NCI-H1105 treated with DMSO at 0.1 percent for 48 hours (cell line): ENCODE measurements around the gene C1orf87.
"Not testable (repeated sequence)": the region's sequence is repeated elsewhere in the genome, so short reads cannot be mapped to it uniquely, and the experiment has no call there.

Experiments
- DNase-seq: peaks from one replicate; lab custom pipeline; 2025; lab: John Stamatoyannopoulos, UW

The C1orf87 gene

GRCh38 chr1:59992040-59992820, 81.3 kb downstream of the C1orf87 start:
- no peak for DNase-seq

DNA sequence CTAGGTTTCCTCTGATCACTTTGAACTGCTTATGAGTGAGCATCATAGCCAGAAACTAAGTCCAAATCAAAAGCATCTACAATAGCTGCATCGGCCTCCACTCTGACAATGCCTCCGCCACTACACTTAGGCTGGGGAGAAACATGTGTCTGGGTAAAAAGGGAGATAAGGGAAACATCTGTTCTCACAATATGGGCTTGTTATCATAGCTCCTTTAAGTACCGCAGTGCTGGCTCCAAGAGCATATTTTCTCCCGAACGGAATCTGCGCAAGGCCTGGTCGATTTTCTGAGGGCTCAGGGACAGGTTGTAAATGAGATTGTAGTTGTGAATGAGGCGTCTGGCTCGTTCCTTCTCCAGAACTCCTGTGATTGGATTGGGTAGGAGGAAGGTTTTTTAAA, 83.1 kb downstream of the C1orf87 start:
- DNase-seq: no peak

GRCh38 chr1:59986516-59987310, 86.9 kb downstream of the C1orf87 start:
- no peak for DNase-seq

DNA sequence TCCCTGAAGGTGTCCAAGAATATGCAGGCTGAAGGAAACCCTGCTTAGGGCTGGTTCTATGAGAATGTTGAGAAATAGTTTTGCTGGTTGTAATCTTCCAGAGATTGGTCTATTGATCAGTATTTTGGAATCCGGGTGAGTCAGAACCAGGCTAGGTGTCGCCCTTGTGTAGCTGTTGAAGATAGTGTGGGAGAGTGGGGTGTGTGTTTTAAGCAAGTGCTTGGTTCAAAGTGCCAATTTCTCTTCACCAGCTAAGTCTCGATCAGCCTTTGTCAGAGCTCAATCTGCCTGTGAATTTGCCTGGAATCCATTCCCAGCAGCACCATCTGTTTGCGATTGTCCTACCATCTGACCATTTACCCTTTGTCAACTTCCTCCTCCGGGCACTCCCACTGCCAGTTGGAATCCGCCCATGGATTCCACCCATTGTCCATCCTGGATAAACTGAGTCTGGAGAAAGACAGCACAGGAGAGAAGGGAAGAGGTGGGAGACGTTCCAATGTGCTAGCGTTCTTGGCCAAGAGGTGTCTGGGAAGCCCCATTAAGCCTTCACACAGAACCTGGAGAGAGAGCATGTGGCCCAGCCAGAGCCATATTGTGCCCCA, 87.6 kb downstream of the C1orf87 start:
- DNase-seq: no peak

- no peak for DNase-seq
Measured at GRCh38 chr1:59979666-59980065, 93.9 kb downstream of the C1orf87 start.

DNA sequence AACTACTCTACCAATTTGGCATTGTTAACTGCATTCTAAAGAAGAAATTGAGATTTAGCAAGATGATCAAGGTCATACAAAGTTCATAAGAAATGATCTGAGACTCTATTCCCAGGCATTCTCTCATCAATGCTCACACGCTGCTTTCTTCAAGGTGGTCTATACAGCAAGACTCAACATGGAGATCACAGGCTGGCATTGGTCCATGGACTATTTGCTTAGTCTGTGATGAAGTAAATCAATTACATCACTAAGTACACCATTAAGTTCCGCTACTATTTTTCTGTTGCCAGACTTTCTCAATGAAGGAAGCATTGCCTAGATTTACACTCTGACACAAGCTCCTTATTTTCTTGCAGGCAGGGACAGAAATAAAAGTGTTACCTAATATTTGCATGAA, 95.1 kb downstream of the C1orf87 start:
- peak; percentile 10 for DNase-seq

DNA sequence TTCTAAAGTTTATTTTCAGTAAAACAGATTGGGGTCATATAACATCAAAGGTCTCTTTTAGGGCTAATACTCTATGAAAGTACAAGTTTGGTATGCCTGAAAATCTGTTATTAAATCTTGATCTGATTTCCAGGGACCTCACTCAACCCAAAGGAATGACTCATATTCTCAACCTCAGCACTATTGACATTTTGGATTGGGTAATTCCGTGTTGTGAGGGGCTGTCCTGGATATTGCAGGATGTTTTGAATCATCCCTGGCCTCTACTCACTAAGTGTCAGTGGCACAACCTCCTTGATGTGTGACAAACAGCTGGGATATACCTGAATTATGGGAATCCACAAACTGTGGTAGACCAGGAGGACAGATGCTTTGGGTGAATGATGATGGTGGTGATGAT, 95.5 kb downstream of the C1orf87 start:
- no peak for DNase-seq

DNA sequence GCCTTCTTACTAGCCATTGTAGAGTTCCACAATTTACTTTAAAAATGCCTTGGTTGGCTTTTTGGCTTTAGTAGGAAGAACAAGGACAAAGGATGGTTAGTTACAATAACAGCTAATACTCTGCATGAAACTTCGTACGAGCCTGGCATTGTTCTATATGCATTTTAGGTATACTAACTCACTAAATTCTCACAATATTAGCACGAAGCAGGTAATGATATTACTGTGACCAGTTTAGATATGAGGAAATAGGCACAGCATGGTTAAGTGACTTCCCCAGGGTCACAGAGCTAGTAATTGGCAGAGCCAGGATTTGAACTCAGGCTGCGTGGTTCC, 96.5 kb downstream of the C1orf87 start:
- no peak for DNase-seq

GRCh38 chr1:59976194-59977074, 97.1 kb downstream of the C1orf87 start:
- peak; percentile 61 for DNase-seq

- no peak for DNase-seq
Measured at GRCh38 chr1:59973719-59974118, 99.9 kb downstream of the C1orf87 start.

- DNase-seq: peak; percentile 97
Measured at GRCh38 chr1:59972216-59972927, 101.2 kb downstream of the C1orf87 start.

DNA sequence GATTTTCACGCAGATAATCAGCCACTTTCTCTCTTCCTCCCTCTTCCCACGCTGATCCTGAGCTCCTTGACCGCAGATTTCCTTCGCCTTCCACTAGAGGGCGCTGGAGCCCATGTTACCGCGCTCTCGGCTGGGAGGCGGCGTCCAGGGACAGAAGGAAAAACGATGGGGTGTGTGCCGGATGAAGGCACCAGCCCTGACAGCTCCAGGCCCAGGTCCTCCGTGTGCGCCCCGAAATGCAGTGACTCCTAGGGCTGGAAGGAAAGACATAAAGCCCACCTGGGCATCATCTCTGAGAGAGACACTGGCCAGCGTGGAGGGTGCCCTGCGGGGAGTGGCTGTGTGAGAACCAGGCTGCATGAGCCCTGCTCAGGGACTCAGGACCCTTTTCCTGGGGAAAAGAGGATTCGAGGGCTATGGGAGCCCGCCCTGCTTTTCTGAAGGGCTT, 102.1 kb downstream of the C1orf87 start:
- peak; percentile 85 for DNase-seq

GRCh38 chr1:59969542-59970175, 103.9 kb downstream of the C1orf87 start:
- DNase-seq: not testable (repeated sequence)

- DNase-seq: not testable (repeated sequence)
Measured at GRCh38 chr1:59968746-59969145, 104.8 kb downstream of the C1orf87 start.

GRCh38 chr1:59967780-59968179, 105.8 kb downstream of the C1orf87 start:
- no peak for DNase-seq

GRCh38 chr1:59967141-59967697, 106.4 kb downstream of the C1orf87 start:
- peak; percentile 69 for DNase-seq

GRCh38 chr1:59952065-59952464, 121.5 kb downstream of the C1orf87 start:
- DNase-seq: no peak

- no peak for DNase-seq
Measured at GRCh38 chr1:59949648-59950047, 123.9 kb downstream of the C1orf87 start.

DNA sequence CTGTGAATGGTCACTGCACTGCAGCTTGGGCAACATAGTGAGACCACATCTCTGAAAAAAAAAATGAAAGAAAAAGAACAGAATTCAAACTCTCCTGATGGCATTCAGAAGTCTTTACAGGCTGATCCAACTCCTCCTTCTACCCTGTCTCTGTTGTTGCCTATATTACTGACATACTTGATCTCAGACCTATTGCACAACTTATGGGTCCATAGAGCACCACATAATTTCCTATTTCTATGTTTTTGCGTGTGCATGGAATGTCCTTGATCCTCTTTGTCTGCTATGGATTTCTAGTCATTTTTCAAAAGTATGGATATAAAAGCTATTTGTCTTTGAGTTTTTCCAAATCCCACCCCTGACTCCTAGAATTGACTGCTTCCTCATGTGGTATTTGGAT, 124.6 kb downstream of the C1orf87 start:
- no peak for DNase-seq
